Measurements from ENCODE around the gene GNAI2.

DNA sequence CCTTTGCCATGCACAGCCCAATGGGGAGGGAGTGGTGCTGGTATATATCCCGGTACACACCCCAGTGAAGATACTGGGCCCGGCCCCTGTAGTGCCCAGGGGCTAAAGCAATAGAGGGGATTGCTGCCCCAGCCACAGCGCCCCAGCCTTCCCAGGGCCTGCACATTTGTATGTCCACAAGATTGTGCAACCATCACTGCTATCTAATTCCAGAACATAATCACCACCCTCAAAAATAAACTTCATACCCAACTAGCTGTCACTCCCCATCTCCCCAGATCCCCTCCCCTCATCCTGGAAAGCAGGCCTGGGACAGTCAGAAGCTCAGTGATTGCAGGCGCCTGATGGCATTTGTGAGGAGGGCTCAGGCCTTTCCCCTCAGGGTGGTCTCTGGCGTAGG lies 13.5 kb downstream of the GNAI2 start:
- TF ChIP-seq, protein P1, sequence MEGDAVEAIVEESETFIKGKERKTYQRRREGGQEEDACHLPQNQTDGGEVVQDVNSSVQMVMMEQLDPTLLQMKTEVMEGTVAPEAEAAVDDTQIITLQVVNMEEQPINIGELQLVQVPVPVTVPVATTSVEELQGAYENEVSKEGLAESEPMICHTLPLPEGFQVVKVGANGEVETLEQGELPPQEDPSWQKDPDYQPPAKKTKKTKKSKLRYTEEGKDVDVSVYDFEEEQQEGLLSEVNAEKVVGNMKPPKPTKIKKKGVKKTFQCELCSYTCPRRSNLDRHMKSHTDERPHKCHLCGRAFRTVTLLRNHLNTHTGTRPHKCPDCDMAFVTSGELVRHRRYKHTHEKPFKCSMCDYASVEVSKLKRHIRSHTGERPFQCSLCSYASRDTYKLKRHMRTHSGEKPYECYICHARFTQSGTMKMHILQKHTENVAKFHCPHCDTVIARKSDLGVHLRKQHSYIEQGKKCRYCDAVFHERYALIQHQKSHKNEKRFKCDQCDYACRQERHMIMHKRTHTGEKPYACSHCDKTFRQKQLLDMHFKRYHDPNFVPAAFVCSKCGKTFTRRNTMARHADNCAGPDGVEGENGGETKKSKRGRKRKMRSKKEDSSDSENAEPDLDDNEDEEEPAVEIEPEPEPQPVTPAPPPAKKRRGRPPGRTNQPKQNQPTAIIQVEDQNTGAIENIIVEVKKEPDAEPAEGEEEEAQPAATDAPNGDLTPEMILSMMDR (IDR thresholded peaks at IDR 0.05): no peak
- TF ChIP-seq POLR2AphosphoS5 (IDR thresholded peaks at IDR 0.05): no peak

Data from transverse colon (tissue), 4 donors.